ENCODE data around the gene ARPC1B.
"Not testable (repeated sequence)": the region's sequence is repeated elsewhere in the genome, so short reads cannot be mapped to it uniquely, and the experiment has no call there.

The ARPC1B gene

DNA sequence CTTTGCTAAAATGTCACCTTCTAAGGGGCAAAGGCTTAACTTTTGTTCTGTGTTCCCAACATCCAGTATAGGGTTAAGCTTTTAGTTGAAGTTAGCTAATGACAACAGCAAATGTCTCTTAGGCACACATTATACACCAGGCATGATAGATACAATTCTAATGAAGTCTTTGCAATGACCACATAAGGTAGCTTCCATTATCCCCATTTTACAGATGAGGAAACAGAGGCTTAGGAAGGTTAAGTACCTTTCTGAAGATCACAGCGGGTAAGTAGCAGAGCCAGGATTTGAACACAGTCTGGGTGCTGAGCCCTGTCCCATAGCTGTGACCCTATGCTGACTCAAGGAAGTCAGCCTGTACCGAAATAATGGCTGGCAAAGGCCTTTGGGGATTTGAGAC, 36.1 kb downstream of the ARPC1B start:
- no peak for DNase-seq

DNA sequence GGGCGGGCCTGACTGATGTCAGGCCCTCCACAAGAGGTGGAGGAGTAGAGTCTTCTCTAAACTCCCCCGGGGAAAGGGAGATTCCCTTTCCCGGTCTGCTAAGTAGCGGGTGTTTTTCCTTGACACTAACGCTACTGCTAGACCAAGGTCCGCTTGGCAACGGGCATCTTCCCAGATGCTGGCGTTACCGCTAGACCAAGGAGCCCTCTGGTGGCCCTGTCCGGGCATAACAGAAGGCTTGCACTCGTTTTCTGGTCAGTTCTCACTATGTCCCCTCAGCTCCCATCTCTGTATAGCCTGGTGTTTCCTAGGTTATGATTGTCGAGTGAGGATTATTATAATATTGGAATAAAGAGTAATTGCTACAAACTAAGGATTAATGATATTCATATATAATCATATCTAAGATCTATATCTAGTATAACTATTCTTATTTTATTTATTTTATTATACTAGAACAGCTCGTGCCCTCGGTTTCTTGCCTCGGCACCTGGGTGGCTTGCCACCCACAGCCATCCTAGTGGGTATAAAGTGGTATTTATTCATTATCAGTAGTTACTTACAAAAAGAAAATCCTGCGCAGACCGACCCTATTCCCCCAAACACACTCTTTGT, 41.1 kb downstream of the ARPC1B start:
- DNase-seq = peak in 1 of 2 experiments; percentile 57

GRCh38 chr7:99418260-99418659, 43.7 kb downstream of the ARPC1B start:
- no peak for DNase-seq

DNA sequence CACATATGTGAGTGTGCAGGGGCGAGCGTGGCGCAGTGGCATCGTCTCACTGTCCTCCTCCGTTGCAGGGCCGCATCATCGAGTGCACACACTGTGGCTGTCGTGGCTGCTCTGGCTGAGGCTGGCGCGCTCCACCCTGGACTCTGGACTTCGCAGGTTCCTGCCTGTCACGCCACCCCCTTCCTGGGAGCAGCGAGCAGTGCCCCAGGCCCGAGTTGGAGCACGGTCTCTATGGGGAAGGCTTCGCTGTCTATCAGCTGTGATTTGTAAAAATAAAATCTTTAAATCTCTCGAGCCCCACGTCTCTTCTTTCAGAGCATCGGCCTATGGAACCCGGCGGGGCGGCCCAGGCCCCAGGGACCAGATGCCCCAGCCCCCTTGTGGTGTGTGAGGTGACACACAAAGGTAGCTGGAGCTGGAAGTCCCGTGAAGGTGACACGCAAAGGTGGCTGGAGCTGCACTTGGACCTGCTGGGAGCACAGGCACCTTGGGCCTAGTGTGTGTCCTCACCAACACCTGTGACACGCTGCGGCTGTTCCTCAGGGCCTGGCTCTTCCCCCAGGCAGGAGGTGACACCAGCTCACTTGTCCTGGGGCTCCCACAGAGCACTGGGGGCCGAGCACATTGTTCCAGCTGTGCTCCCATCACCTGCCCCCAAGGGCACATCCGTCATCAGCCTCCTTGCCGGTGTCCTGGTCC, 44.9 kb downstream of the ARPC1B start:
- no peak for DNase-seq

- DNase-seq = no peak
These were observed 45.7 kb downstream of the ARPC1B start for GRCh38 chr7:99420213-99420612.

- DNase-seq = no peak
These were observed 46.5 kb downstream of the ARPC1B start for GRCh38 chr7:99420986-99421385.

DNA sequence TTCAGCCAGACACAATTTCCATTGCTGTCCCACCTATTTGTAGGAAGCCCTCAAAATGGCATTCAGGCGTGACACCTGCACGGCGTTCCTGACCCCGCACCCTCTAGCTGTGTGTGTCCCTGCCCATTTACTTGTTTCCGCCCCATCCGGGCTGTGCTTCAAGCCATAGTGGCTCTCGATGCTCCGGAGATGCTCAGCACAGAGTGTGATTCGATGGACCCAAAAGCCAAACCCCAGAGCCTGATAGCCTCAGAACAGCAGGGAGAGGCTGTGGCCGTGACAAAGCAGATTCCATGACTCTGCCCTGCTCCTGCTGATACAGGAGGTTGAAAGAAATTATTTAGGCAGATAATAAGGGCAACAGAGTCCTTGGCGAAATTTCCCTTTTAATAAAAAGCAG, 47.7 kb downstream of the ARPC1B start:
- DNase-seq = no peak

- DNase-seq = no peak
These were observed 48.1 kb downstream of the ARPC1B start for GRCh38 chr7:99422625-99423024.

DNA sequence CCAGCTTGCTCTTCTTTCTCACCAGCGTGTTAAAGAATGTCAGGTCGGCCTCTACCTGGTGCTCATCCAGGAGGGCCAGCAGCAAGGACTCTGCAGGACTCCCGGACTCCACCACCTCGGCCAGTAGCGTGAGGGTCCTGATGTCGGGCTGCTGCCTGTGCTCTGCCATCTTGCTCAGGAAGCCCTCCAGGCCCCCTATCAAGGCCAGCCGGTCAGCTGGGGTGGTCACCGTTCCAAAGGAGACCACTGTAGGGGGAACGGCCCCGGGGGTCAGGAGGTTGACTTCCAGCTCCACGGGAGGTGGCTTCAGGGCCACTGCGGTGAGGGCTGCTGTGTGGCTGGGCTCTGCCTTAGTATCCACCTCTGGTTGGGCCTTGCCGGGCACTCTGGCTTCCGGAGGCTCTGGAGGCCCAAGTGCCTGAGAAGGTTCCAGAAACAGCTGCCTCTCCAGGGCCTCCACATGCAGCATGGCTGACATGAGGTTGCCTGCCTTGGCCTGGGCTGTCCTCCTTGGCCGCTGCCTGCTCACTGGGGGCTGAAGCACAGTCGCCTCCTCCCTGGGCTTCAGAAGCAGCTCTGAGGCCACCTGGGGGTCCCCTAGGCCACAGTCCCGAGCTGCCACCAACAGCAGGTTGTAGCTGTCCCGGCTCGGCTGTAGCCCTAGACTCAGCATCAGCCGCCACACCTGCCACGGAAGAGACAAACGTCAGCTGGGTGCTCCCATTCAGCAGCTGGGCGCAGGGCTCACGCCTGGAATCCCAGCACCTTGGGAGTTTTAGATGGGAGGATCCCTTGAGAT, 50.6 kb downstream of the ARPC1B start:
- DNase-seq = no peak

GRCh38 chr7:99428972-99429566, 54.5 kb downstream of the ARPC1B start:
- DNase-seq = no peak

GRCh38 chr7:99429756-99430155, 55.2 kb downstream of the ARPC1B start:
- DNase-seq = no peak

- not testable (repeated sequence) for DNase-seq
These were observed 57.4 kb downstream of the ARPC1B start for GRCh38 chr7:99431756-99432540.

GRCh38 chr7:99433158-99433557, 58.6 kb downstream of the ARPC1B start:
- DNase-seq = no peak

DNA sequence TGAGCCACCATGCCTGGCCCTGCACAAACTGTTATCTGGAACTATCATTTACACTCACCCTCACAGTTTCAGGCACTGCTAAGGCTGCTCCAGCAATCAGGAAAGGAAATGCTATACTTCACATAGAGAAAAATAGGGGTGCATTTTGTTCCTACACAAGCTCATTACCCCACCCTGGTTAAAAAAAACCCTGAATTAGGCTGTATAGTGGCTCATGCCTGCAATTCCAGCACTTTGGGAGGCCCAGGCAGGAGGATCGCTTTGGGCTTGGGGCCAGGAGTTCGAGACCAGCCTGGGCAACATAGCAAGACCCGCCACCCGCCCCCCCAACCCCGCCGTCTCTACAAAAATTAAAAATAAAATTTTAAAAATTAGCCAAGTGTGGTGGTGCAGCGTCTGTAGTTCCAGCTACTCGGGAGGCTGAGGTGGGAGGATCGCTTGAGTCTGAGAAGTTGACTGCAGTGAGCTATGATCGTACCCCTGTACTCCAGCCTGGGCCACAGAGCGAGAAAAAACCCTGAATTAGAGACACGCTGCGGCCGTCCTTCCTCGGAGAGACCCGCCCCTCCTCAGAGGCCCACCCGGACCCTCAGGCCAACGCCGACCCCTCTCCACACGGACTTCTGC, 63.5 kb downstream of the ARPC1B start:
- no peak for DNase-seq

- DNase-seq = peak; percentile 95 to 97
These were observed 64.3 kb downstream of the ARPC1B start, which contains the start of the genes CPSF4 and PTCD1 for GRCh38 chr7:99438573-99439480. CPSF4 (plus strand) TSS chr7:99438943; CDS start chr7:99439083, 140 bp downstream. PTCD1 (minus strand) TSS chr7:99438798; CDS start chr7:99435242, 3,556 bp downstream.

- DNase-seq = no peak
These were observed 65.7 kb downstream of the ARPC1B start for GRCh38 chr7:99440195-99440594.

Measured in activated T-cell treated with anti-CD3 and anti-CD28 coated beads, Interleukin-2, amount 50 U/mL, for 48 hours (primary cell).